Peyer's patch (tissue), 4 donors: ENCODE results near the gene RNF157.

Source experiments
- POLR2A ChIP-seq, 2 donors: fragments of 450-650 bp; IDR thresholded peaks; one replicate each; pipeline ENCODE4 v1.5.1; 2017; ENCODE audit warnings: antibody characterized with exemption in 2 of 2, mild to moderate bottlenecking in 2 of 2, moderate library complexity in 2 of 2
- TF ChIP-seq, protein P1 (sequence below), 6 experiments: fragments of 450-650 bp in 4 of 6; fragments of 200-600 bp in 2 of 6; sonication (generic) in 1 of 6; IDR thresholded peaks; one replicate each; pipeline ENCODE4 v1.5.1; 2017 to 2019; ENCODE audit warnings: antibody characterized with exemption in 6 of 6, mild to moderate bottlenecking in 3 of 6, moderate library complexity in 1 of 6

- TF ChIP-seq, protein P1, sequence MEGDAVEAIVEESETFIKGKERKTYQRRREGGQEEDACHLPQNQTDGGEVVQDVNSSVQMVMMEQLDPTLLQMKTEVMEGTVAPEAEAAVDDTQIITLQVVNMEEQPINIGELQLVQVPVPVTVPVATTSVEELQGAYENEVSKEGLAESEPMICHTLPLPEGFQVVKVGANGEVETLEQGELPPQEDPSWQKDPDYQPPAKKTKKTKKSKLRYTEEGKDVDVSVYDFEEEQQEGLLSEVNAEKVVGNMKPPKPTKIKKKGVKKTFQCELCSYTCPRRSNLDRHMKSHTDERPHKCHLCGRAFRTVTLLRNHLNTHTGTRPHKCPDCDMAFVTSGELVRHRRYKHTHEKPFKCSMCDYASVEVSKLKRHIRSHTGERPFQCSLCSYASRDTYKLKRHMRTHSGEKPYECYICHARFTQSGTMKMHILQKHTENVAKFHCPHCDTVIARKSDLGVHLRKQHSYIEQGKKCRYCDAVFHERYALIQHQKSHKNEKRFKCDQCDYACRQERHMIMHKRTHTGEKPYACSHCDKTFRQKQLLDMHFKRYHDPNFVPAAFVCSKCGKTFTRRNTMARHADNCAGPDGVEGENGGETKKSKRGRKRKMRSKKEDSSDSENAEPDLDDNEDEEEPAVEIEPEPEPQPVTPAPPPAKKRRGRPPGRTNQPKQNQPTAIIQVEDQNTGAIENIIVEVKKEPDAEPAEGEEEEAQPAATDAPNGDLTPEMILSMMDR (IDR thresholded peaks at IDR 0.05): no peak
- no peak for TF ChIP-seq POLR2A (IDR thresholded peaks at IDR 0.05)
Observed at GRCh38 chr17:76149214-76149613, 91.1 kb downstream of the RNF157 start.
